Gastroesophageal sphincter (tissue), 3 donors: ENCODE data around the gene ZBTB42.

Source experiments
- CTCF ChIP-seq, 4 experiments: fragments of 200-600 bp in 2 of 4; fragments of 450-650 bp in 2 of 4; sonication (generic) in 1 of 4; IDR thresholded peaks; one replicate each; pipeline ENCODE4 v1.5.1; 2017 to 2019; ENCODE audit warnings: antibody characterized with exemption in 4 of 4, mild to moderate bottlenecking in 2 of 4, moderate library complexity in 2 of 4
- POLR2A ChIP-seq, 2 donors: fragments of 450-650 bp; IDR thresholded peaks; one replicate each; pipeline ENCODE4 v1.6.1; 2017; ENCODE audit warnings: antibody characterized with exemption in 2 of 2, mild to moderate bottlenecking in 2 of 2, moderate library complexity in 1 of 2
- POLR2AphosphoS5 ChIP-seq: sonication (generic); formaldehyde crosslinking; IDR thresholded peaks from one replicate; pipeline ENCODE4 v1.6.1; 2017; ENCODE audit warnings: antibody characterized with exemption

DNA sequence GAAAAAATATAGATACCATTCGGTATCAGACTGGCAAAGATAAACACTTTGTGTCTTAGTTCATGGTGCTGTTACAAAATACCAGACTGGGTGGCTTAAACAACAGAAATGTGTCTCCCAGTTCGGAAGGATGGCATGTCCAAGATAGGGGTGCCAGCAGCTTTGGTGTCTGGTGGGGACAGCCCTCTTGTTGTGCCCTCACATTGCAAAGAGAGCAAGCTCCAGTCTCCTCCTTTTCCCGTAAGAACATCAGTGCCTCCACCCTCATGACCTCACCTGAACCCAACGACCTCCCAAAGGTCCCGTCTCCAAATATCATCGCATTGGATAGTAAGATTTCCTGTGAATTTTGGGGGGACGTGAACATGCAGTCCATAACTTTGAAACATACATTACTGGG is 12.4 kb downstream of the ZBTB42 start:
- no peak for TF ChIP-seq CTCF (IDR thresholded peaks at IDR 0.05)
- no peak for TF ChIP-seq POLR2A (IDR thresholded peaks at IDR 0.05)
- TF ChIP-seq POLR2AphosphoS5, result no peak
